ENCODE measurements around the gene SPTLC3. TPM values are rescaled to one million over a fixed set of nuclear protein-coding genes. Genes with fewer than 3 reads are reported as not detected.
A peak's percentile ranks its signal among the peaks of the same experiment; 100 is the strongest.

The SPTLC3 gene
- total and polyA plus RNA-seq, 2 of the 13 experiments (the other 11 are each of a cell fraction or from before 2014, with no cell fraction given), result 20.5 to 95.6 TPM

- TF ChIP-seq GMEB1 (CRISPR knock-in tag; IDR thresholded peaks at IDR 0.05; ENCODE audit: borderline replicate concordance), result no peak
- TF ChIP-seq ZKSCAN5 (CRISPR knock-in tag; IDR thresholded peaks at IDR 0.05), result no peak
- TF ChIP-seq, protein P1, sequence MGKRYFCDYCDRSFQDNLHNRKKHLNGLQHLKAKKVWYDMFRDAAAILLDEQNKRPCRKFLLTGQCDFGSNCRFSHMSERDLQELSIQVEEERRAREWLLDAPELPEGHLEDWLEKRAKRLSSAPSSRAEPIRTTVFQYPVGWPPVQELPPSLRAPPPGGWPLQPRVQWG (CRISPR knock-in tag; IDR thresholded peaks at IDR 0.05; ENCODE audit: borderline replicate concordance, low read depth), result no peak
- no peak for TF ChIP-seq MAX (IDR thresholded peaks at IDR 0.05)
- no peak for TF ChIP-seq ZNF546 (CRISPR knock-in tag; conservative IDR thresholded peaks at IDR 0.05)
- TF ChIP-seq ZNF792 (CRISPR knock-in tag; IDR thresholded peaks at IDR 0.05), result 0 out of 2 replicates have a peak, but pooled peaks have one; percentile 25
- no peak for TF ChIP-seq ZSCAN25 (CRISPR knock-in tag; IDR thresholded peaks at IDR 0.05)
- no peak for TF ChIP-seq ZBTB38 (CRISPR knock-in tag; IDR thresholded peaks at IDR 0.05)
- peak; percentile 64; the same call in 1 of the 2 replicates for TF ChIP-seq THRA (CRISPR knock-in tag; IDR thresholded peaks at IDR 0.05; ENCODE audit: borderline replicate concordance)
- TF ChIP-seq ELF4 (CRISPR knock-in tag; IDR thresholded peaks at IDR 0.05; ENCODE audit: borderline replicate concordance), result no peak
- no peak for TF ChIP-seq ZNF672 (CRISPR knock-in tag; IDR thresholded peaks at IDR 0.05)
- TF ChIP-seq ETV6 (CRISPR knock-in tag; conservative IDR thresholded peaks at IDR 0.05), result no peak
- TF ChIP-seq TEAD3 (CRISPR knock-in tag; optimal IDR thresholded peaks at IDR 0.05; ENCODE audit: borderline replicate concordance), result peak; percentile 43
- TF ChIP-seq, protein P2, sequence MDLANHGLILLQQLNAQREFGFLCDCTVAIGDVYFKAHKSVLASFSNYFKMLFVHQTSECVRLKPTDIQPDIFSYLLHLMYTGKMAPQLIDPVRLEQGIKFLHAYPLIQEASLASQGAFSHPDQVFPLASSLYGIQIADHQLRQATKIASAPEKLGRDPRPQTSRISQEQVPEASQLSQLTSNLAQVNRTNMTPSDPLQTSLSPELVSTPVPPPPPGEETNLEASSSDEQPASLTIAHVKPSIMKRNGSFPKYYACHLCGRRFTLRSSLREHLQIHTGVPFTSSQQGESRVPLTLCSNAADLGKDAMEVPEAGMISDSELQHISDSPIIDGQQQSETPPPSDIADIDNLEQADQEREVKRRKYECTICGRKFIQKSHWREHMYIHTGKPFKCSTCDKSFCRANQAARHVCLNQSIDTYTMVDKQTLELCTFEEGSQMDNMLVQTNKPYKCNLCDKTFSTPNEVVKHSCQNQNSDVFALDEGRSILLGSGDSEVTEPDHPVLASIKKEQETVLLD (CRISPR knock-in tag; IDR thresholded peaks at IDR 0.05; ENCODE audit: low read depth), result no peak
- TF ChIP-seq ZNF850 (CRISPR knock-in tag; conservative IDR thresholded peaks at IDR 0.05), result no peak
- TF ChIP-seq, protein P3, sequence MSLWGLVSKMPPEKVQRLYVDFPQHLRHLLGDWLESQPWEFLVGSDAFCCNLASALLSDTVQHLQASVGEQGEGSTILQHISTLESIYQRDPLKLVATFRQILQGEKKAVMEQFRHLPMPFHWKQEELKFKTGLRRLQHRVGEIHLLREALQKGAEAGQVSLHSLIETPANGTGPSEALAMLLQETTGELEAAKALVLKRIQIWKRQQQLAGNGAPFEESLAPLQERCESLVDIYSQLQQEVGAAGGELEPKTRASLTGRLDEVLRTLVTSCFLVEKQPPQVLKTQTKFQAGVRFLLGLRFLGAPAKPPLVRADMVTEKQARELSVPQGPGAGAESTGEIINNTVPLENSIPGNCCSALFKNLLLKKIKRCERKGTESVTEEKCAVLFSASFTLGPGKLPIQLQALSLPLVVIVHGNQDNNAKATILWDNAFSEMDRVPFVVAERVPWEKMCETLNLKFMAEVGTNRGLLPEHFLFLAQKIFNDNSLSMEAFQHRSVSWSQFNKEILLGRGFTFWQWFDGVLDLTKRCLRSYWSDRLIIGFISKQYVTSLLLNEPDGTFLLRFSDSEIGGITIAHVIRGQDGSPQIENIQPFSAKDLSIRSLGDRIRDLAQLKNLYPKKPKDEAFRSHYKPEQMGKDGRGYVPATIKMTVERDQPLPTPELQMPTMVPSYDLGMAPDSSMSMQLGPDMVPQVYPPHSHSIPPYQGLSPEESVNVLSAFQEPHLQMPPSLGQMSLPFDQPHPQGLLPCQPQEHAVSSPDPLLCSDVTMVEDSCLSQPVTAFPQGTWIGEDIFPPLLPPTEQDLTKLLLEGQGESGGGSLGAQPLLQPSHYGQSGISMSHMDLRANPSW (CRISPR knock-in tag; IDR thresholded peaks at IDR 0.05; ENCODE audit: borderline replicate concordance), result no peak
- TF ChIP-seq ARNT (IDR thresholded peaks at IDR 0.05), result no peak
- TF ChIP-seq, protein P4, sequence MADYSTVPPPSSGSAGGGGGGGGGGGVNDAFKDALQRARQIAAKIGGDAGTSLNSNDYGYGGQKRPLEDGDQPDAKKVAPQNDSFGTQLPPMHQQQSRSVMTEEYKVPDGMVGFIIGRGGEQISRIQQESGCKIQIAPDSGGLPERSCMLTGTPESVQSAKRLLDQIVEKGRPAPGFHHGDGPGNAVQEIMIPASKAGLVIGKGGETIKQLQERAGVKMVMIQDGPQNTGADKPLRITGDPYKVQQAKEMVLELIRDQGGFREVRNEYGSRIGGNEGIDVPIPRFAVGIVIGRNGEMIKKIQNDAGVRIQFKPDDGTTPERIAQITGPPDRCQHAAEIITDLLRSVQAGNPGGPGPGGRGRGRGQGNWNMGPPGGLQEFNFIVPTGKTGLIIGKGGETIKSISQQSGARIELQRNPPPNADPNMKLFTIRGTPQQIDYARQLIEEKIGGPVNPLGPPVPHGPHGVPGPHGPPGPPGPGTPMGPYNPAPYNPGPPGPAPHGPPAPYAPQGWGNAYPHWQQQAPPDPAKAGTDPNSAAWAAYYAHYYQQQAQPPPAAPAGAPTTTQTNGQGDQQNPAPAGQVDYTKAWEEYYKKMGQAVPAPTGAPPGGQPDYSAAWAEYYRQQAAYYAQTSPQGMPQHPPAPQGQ (CRISPR knock-in tag; IDR thresholded peaks at IDR 0.05; ENCODE audit: borderline replicate concordance), result no peak
- TF ChIP-seq YEATS2 (CRISPR knock-in tag; IDR thresholded peaks at IDR 0.05; ENCODE audit: borderline replicate concordance), result peak; percentile 66; the same call in 1 of the 2 replicates
These were observed 110.8 kb downstream of the SPTLC3 start (continued) for GRCh38 chr20:13119583-13119982.
